HEK293 (cell line): ENCODE measurements around the gene MPZL3.

Experiments
- GLI4 ChIP-seq: fragments of 450-650 bp; formaldehyde crosslinking; IDR thresholded peaks from 2 replicates; pipeline ENCODE4 v1.5.1; 2016; ENCODE audit warnings: missing biosample characterization, missing genetic modification characterization
- IKZF3 ChIP-seq: fragments of 450-650 bp; IDR thresholded peaks from 2 replicates; pipeline ENCODE4 v1.5.0; 2018; ENCODE audit warnings: missing biosample characterization, mild to moderate bottlenecking, missing genetic modification characterization, moderate library complexity
- SETDB1 ChIP-seq: IDR thresholded peaks from one replicate; pipeline ENCODE4 v1.6.1; 2017; ENCODE audit warnings: mild to moderate bottlenecking, low read length, moderate library complexity, mixed read lengths; ENCODE audit not compliant: insufficient read length
- TCF7L2 ChIP-seq: IDR thresholded peaks from 2 replicates; pipeline ENCODE4 v1.6.1; 2011; ENCODE audit warnings: low read depth, mild to moderate bottlenecking, inconsistent platforms, low read length, moderate library complexity, borderline replicate concordance
- ZBTB48 ChIP-seq: fragments of 450-650 bp; formaldehyde crosslinking; IDR thresholded peaks from 2 replicates; pipeline ENCODE4 v1.5.1; 2016; ENCODE audit warnings: missing biosample characterization, missing genetic modification characterization
- ZEB2 ChIP-seq: fragments of 450-650 bp; formaldehyde crosslinking; IDR thresholded peaks from 2 replicates; pipeline ENCODE4 v1.5.1; 2016; ENCODE audit warnings: missing biosample characterization, missing genetic modification characterization
- ZNF214 ChIP-seq: fragments of 450-650 bp; formaldehyde crosslinking; IDR thresholded peaks from 2 replicates; pipeline ENCODE4 v1.5.1; 2017; ENCODE audit warnings: missing biosample characterization, mild to moderate bottlenecking, missing genetic modification characterization, borderline replicate concordance
- TF ChIP-seq, protein P1 (sequence below): fragments of 450-650 bp; formaldehyde crosslinking; IDR thresholded peaks from 2 replicates; pipeline ENCODE4 v1.5.1; 2017; ENCODE audit warnings: missing biosample characterization, missing genetic modification characterization
- TF ChIP-seq, protein P2 (sequence below): fragments of 450-650 bp; formaldehyde crosslinking; IDR thresholded peaks from 2 replicates; pipeline ENCODE4 v1.5.1; 2016; ENCODE audit warnings: missing biosample characterization, missing genetic modification characterization

DNA sequence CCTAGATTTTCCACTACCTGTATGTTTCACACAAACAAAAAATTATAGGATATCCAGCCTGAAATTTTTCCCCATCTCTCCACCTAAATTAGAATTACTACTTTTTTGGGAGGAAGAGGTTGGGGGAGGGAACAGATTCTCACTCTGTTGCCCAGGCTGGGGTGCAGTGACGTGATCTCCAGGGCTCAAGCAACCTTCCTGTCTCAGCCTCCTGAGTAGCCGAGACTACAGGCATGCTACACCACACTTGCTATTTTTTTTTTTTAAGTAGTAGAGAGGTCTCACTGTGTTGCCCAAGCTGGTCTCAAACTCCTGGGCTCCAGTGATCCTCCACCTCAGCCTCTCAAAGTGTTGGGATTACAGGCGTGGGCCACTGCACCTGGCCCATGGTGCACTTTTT lies 36.9 kb downstream of the MPZL3 start:
- TF ChIP-seq ZBTB48 (tag by site-specific recombination), result no peak
- no peak for TF ChIP-seq ZEB2 (tag by site-specific recombination)
- TF ChIP-seq SETDB1, result no peak
- no peak for TF ChIP-seq GLI4
- TF ChIP-seq, protein P1, sequence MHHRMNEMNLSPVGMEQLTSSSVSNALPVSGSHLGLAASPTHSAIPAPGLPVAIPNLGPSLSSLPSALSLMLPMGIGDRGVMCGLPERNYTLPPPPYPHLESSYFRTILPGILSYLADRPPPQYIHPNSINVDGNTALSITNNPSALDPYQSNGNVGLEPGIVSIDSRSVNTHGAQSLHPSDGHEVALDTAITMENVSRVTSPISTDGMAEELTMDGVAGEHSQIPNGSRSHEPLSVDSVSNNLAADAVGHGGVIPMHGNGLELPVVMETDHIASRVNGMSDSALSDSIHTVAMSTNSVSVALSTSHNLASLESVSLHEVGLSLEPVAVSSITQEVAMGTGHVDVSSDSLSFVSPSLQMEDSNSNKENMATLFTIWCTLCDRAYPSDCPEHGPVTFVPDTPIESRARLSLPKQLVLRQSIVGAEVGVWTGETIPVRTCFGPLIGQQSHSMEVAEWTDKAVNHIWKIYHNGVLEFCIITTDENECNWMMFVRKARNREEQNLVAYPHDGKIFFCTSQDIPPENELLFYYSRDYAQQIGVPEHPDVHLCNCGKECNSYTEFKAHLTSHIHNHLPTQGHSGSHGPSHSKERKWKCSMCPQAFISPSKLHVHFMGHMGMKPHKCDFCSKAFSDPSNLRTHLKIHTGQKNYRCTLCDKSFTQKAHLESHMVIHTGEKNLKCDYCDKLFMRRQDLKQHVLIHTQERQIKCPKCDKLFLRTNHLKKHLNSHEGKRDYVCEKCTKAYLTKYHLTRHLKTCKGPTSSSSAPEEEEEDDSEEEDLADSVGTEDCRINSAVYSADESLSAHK (tag by site-specific recombination), result no peak
- TF ChIP-seq, protein P2, sequence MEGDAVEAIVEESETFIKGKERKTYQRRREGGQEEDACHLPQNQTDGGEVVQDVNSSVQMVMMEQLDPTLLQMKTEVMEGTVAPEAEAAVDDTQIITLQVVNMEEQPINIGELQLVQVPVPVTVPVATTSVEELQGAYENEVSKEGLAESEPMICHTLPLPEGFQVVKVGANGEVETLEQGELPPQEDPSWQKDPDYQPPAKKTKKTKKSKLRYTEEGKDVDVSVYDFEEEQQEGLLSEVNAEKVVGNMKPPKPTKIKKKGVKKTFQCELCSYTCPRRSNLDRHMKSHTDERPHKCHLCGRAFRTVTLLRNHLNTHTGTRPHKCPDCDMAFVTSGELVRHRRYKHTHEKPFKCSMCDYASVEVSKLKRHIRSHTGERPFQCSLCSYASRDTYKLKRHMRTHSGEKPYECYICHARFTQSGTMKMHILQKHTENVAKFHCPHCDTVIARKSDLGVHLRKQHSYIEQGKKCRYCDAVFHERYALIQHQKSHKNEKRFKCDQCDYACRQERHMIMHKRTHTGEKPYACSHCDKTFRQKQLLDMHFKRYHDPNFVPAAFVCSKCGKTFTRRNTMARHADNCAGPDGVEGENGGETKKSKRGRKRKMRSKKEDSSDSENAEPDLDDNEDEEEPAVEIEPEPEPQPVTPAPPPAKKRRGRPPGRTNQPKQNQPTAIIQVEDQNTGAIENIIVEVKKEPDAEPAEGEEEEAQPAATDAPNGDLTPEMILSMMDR (tag by site-specific recombination), result no peak
- TF ChIP-seq ZNF214 (tag by site-specific recombination), result no peak
- TF ChIP-seq IKZF3 (tag by site-specific recombination), result no peak
- no peak for TF ChIP-seq TCF7L2
